NCI-H187 treated with DMSO at 0.1 percent for 48 hours (cell line): ENCODE data around the gene ZC3H4.
"Not testable (repeated sequence)": the region's sequence is repeated elsewhere in the genome, so short reads cannot be mapped to it uniquely, and the experiment has no call there.

Experiments
- DNase-seq: peaks from one replicate; lab custom pipeline; 2025; lab: John Stamatoyannopoulos, UW

ZC3H4 gene

DNA sequence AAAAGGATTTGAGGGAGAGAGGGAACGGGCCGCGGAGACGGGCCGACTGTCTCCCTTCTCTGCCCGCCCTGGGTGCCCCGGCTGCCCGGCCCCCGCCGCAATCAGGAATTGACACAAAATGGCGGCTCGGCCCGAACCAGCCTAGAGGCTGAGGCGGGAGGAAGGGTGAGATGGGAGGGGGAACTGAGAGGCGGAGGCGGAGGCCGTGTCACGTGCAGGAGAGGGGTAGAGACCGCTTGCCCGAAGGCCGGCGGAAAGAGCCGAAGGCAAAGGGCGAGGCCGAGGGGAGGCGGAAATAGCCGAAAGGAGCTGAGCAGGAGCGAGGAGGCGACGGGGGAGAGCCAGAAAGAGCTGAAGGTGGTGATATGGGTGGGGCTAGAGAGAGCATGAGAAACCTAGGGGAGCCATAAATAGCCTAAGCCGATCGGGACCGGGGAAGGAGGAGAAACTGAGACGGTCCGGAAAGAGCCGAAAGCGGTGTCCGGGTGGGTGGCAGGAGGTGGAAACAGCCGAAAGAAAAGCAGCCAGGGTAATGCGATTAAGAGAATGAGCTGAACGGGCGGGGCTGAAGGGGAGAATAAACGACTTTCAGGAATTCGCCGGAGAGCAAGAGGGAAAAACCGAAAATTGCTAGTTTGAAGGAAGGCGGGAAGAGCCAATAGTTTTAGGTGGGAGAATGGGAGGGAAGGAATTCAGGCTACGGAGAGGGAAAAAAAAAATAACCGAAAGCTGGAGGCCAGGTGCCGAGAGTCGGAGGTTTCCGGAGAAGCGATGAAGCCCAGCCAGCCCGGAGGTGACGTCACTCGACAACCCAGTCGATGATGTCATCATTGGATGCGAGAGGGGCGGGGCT is at the start of gene ZC3H4:
Gene ZC3H4 (minus strand): TSS at position 780 of the 853 bp plus-strand sequence. CDS start 1,192 bp downstream, outside the sequence.
- DNase-seq = peak; percentile 98

- DNase-seq = no peak
Observed at GRCh38 chr19:47161876-47162489, 48.4 kb upstream of the ZC3H4 start.

DNA sequence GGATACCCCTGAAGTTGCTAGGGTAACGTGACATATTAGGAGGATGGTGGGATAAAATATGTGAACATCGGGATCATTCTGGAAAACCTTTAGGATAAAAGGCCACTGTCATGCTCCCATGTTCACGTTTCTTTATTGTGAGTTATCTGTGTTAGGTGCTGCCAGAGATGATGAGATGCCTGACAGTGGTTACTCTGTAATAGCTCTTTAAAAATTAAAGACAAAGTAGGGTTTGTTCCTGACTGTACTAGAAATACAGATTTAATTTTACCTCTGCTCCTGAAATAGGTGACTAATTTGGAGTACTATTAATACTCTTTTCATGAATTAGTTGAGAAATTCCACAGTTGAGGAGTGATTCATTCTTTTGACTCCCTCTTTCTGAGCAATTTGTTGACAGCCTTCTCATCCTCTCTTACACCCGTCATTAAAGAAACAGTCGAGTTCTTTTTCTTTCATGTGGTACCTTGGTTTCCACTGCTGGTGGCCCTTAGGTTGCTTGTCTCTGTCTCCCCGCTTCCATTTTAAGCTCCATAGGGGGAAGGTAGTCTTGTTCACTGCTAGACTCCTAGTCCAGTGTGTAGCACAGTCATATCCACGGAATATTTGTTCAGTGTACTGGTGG is 45.4 kb upstream of the ZC3H4 start:
- DNase-seq = no peak

GRCh38 chr19:47158367-47158791 is 44.8 kb upstream of the ZC3H4 start:
- DNase-seq = no peak

DNA sequence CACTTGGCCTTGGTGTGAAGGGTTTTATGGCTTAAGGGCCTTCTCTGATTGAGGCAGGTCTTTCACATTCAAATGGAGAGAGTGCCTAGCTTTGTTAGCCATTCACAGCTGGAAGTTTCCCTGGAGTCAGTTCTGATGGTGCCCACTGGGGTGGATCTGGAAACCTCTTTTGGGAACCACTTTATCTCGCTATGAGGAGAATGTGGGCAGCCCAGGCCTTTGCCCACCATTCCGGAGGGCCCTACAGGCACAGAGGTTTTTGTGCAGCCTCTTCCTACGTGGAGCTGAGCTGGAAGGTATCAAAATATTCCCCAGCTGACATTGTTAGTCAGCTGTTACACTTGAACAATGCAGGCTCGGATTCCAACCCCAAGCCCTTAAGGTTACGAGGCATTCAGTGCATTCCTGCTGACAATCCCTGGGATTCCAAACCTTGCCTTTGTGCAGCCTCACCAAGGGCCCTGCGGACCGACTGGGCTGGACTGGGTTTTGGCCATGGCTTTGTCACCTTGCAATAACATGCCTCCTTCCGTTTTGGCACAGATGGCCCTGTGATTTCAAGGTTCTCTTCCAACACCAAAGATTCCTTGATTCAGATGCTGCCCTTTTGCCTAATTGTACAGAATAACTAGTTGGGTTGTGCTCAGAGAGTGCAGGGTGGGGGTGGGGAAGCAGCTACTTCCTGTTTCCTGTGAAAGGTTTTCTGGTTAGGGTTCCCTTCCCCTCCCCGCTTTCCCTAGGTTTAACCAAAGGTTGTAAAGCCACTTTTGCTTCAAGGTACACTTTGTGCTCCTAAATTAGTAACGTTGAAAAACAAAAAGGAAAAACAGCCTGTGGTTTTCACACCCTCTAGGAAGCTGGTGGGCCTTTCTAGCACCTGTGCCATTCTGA is 44.1 kb upstream of the ZC3H4 start:
- no peak for DNase-seq

GRCh38 chr19:47156861-47157430 is 43.4 kb upstream of the ZC3H4 start:
- DNase-seq = peak; percentile 46

DNA sequence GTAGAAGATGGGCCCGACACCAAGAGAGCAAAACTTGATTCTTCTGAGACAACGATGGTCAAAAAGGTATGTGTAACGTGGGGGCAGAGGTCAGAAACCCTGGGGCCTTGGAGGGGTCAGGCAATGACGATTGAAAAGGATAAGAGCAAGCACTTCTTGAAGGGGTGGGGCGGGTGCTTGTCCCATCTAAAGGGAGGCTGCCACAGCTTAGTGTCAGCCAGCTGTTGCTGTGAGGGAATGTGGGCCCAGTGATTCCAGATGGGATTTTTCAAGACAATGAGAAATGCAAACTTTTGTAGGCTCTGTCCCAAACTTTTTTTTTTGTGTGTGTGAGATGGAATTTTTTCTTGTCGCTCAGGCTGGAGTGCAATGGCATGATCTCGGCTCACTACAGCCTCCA is 41.6 kb upstream of the ZC3H4 start:
- DNase-seq = no peak

GRCh38 chr19:47153266-47153665 is 39.7 kb upstream of the ZC3H4 start:
- DNase-seq = no peak

- DNase-seq = no peak
Observed at GRCh38 chr19:47152632-47153031, 39.1 kb upstream of the ZC3H4 start.

- DNase-seq = no peak
Observed at GRCh38 chr19:47152205-47152604, 38.6 kb upstream of the ZC3H4 start.

GRCh38 chr19:47151627-47152026 is 38.1 kb upstream of the ZC3H4 start:
- no peak for DNase-seq

GRCh38 chr19:47146920-47147319 is 33.3 kb upstream of the ZC3H4 start:
- DNase-seq = no peak

- no peak for DNase-seq
Observed at GRCh38 chr19:47145639-47146486, 32.3 kb upstream of the ZC3H4 start.

DNA sequence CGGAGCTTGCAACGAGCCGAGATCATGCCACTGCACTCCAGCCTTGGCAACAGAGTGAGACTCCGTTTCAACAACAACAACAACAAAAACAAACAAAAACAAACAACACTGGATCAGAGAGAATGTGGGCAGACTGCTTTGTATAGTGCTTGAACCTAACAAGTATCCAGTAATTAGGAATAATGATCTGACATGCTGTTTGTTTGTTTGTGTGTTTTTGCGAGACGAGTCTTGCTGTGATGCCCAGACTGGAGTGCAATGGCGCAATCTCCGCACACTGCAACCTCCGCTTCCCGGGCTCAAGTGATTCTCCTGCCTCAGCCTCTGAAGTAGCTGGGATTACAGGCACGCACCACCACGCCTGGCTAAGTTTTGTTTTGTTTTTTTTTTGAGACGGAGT is 31.1 kb upstream of the ZC3H4 start:
- DNase-seq = no peak

DNA sequence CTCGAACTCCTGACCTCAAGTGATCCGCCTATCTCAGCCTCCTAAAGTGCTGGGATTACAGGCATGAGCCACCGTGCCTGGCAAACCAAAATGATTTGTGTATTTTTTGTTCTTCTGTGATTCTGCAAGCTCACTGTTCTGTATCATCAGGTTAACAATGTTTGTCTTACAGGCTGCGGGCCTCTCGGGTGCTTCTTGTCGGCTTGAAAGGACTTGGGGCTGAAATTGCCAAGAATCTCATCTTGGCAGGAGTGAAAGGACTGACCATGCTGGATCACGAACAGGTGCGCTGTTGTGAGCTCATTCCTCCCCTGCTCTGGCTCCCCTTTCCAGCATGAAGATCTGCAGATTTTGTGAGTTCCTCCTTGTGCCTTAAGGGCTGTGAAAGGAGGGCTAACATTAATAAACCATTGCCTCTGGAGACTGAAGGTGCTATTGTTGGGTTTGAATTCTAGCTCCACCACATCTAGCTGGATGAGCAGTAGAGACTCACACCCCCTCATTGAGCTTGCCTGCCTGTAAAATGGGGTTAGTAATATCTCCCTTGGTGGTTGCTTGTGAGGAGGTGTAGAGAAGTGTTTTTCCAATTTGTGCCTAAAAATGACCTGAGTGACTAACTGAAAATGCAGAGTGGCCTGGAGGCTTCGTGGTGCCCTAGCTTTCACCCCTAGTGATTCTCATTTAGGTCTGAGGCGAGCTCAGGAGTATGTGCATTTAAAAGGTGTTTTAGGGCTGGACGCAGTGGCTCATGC is 29.9 kb upstream of the ZC3H4 start:
- no peak for DNase-seq

DNA sequence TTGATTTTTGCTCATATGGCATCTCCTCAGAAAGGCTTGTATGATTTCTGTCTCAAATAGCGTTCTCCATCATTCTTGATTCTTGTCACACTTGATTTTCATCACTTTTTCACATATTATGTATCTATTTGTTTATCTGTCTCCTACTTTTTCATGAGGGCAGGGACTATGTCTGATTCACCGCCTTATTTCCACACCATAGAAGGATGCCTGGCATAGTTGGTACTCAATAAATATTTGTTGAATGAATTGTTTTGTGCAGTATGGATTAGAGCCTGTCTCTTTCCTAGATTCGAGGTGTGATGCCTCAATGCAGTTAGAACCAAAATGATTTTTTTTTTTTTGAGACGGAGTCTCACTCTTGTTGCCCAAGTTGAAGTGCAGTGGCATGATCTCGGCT is 29.2 kb upstream of the ZC3H4 start:
- DNase-seq = no peak

DNA sequence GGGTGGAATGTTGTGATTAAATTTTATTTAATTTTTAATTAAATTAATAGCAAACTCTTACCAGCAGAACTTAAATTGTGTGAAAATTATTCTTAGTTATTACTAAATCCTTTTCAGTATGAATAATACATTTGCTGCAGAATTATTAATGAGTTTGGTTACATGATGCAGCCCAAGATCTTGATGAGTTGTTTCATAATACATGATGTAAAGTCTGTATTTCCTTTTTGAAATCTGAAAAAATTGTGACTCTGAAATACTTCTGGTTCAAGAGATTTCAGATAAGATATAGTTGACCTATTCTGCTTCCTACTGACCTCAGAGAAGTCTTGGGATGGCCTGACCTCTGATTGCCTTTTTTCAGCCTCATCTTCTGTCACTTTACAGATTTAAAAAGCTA is 28.1 kb upstream of the ZC3H4 start:
- no peak for DNase-seq

DNA sequence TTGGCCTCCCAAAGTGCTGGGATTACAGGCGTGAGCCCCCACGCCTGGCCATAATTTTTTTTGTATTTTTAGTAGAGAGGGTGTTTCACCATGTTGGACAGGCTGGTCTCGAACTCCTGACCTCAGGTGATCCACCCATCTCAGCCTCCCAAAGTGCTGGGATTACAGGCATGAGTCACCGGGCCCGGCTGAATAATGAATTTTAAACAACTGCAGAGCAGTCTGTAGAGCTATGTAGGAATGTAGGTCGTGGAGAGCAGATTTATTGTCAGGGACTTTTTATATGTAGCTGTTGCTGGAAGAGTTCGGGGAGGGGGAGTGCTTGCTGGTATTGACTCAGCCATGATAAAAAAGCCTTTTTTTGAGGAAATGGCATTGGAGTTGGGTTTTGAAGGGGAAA is 27.7 kb upstream of the ZC3H4 start:
- DNase-seq = not testable (repeated sequence)

- DNase-seq = no peak
Observed at GRCh38 chr19:47135156-47135555, 21.6 kb upstream of the ZC3H4 start.

DNA sequence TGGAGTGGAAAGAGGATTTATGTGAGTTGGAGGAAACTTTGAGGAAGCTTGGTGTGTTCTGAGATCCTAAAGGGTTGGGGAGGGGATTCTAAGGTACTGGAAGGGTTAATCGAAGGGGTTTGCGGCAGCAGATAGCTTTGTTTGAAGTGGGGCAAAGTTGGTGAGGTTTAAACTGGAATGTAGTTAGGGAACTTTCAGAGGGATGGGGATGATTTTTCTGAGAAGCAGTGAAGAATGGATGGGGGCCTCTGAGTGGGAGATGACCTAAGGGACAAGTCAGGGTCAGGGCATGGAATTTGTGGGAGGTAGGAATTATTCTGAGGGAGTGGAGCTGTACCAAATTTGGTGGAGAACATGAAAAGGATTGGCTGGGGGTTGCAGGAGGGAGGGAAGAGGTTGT is 21.0 kb upstream of the ZC3H4 start:
- DNase-seq = no peak
